ENCODE data around the gene POU2AF1.

Gene POU2AF1

DNA sequence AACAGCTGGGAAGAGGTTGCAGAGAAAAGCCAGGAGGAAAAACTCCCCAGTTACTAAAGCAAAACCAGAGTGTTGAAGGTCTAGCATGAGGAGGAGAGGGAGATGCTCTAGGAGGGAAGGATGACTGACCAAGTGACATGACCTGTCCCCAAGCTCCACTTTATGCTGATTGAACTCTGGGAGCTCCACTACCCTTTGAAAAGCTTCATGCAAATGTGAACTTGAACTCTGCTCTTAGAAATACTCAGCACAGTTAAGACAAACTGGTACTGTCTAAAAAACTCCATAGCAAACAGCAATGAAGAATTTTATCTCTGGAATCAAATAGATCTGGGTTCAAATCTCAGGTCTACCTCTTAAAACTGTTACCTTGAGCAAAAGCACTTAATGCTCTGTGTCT lies 14.5 kb upstream of the POU2AF1 start:
- no peak overlapping the region for H3K27ac ChIP-seq
- TF ChIP-seq, protein P1, sequence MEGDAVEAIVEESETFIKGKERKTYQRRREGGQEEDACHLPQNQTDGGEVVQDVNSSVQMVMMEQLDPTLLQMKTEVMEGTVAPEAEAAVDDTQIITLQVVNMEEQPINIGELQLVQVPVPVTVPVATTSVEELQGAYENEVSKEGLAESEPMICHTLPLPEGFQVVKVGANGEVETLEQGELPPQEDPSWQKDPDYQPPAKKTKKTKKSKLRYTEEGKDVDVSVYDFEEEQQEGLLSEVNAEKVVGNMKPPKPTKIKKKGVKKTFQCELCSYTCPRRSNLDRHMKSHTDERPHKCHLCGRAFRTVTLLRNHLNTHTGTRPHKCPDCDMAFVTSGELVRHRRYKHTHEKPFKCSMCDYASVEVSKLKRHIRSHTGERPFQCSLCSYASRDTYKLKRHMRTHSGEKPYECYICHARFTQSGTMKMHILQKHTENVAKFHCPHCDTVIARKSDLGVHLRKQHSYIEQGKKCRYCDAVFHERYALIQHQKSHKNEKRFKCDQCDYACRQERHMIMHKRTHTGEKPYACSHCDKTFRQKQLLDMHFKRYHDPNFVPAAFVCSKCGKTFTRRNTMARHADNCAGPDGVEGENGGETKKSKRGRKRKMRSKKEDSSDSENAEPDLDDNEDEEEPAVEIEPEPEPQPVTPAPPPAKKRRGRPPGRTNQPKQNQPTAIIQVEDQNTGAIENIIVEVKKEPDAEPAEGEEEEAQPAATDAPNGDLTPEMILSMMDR (conservative IDR thresholded peaks at IDR 0.05): no peak

DNA sequence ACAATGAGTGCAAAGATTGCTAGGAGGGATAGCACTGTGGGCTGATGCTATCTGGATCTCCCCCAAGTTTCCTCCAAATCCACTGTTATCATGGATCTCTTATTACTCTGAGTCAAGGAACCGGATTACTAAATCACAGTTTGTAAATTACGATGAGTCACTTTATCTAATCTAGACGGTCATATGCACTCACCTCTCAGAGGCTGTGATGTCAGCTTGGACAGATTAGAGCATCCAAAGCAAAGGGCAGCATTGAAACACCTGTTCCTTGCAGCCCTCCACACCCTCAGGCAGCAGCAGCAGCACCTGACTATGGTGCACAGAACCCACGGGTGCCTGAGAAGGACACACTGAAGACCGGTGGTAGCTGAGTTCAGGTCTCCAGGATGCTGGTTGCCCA lies 14.0 kb upstream of the POU2AF1 start:
- TF ChIP-seq, protein P1 (conservative IDR thresholded peaks at IDR 0.05): no peak
- no peak overlapping the region for H3K27ac ChIP-seq

DNA sequence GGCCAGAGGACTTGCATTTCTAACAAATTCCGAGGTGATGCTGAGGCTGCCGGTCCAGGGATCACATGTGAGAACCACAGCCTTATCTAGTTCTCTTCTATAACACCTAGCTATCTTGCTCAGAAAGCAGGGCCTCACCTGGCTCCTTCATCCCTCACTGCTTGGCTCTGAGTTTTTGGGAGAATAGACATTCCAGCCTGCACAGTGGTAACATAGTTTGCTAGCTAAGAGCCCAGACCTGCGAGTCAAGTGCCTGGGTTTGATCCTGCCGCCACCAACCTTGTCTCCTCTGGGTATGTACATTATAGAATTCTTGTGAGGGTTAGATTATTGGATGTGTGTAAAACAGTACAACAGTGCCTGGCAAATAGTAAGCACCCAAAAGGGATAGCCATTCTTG lies 13.5 kb upstream of the POU2AF1 start:
- no peak overlapping the region for H3K27ac ChIP-seq
- TF ChIP-seq, protein P1 (conservative IDR thresholded peaks at IDR 0.05): no peak

DNA sequence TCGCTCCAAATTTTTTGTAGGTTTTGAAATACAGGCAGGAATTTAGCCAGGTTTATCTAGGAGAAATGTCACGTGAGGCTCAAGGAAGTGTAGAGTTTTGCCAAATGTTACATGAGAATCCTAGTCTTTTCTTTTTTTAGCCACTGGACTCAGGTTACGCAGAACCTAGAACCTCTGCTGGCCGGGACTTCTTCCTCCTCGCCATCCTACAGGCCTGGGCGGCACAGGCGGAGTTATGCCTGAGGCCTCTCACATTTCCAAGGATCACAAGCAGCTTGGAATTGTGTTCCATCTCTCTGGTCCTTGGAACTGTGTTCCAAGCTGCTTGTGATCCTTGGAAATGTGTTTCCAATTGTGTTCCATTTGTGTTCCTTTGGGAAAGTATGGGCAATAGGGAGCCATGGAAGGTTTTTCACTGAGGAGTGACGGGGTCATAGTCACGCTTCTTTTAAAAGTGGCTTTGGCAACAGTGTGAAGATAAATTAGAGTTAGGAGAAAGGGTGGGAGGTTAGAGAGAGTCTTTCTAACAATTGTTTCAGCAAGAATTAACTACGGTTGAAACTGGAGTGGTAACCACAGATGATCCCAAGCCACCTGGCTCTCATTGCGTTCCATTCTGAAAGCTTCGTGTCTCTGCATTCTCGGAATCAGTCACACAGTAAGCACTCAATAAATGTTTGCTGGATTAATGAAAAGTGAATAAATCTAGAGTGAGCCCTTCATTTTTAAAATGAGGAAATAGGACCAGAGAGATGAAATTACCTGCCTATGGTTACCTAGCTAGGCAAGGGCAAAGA lies 12.5 kb upstream of the POU2AF1 start:
- no peak overlapping the region for H3K27ac ChIP-seq
- TF ChIP-seq, protein P1 (conservative IDR thresholded peaks at IDR 0.05): no peak

DNA sequence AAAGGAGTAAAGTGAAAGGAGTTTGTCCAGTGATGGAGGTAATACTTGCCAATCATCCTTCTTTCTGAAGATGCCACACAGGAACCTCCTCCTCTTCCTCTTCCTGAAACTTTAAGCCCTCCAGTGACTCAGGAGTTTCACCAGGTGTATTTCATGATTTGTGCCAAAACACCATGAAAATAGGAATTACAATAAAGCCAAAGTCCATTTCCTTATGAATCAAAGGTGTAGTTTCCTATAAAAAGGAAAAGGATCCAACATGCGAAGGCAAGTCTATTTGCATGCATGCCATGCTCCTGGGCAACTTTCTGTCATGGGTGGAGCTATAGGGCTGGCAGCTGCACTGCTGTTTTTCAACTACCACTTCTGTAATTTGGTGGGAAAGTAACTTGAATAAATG lies 9.8 kb upstream of the POU2AF1 start:
- no peak overlapping the region; the same call in 1 of the 2 replicates for H3K27ac ChIP-seq

DNA sequence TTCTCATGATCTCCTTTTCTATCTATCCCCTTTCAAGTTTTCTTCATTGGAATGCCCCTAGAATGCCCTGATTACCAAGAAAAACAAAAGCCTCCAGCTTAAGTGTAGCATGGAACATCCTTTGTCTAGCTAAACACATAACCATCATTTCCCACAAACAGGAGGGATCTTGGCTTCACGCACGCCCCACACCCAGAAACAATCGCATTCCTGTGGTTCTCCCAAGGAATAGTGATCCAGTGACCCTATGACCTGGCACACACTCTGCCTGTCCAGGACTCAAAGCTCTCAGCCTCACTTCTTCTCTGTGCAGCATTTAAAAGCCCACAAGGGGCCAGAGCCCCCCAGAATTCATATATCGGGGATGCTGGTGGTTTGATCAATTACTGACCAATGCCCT lies 9.3 kb upstream of the POU2AF1 start:
- TF ChIP-seq, protein P1 (conservative IDR thresholded peaks at IDR 0.05): no peak
- peak overlapping the region; percentile 38; the same call in 1 of the 2 replicates for H3K27ac ChIP-seq

More for the DNA sequence above, 9.8 kb upstream of the POU2AF1 start:
- TF ChIP-seq, protein P1 (conservative IDR thresholded peaks at IDR 0.05): no peak

DNA sequence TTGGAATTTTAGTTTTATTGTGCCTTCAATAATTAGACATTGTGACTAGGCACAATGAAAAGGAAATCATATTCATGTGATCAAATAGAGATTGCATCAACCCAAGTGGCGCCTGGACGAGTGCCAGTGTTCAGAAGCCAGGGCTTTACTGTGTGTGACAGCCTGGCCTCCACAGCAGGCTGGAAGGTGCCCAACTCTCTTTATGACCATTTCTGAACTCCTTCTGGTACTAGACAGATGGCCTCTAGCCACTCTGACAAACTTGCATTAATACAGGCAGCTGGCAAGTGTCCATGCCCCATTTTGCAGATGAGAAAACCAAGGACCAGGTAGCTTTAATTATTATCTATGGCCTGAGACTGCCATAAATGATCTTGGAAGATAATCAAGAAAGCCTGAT lies 8.3 kb upstream of the POU2AF1 start:
- peak overlapping the region; percentile 38 for H3K27ac ChIP-seq
- TF ChIP-seq, protein P1 (conservative IDR thresholded peaks at IDR 0.05): no peak

All from VCaP (cell line).